Skeletal muscle tissue (tissue), 4 donors: Measurements from ENCODE around the gene LDLRAD1. TPM values are rescaled to one million over a fixed set of nuclear protein-coding genes. Genes with fewer than 3 reads are reported as not detected.
"Not testable (repeated sequence)": the region's sequence is repeated elsewhere in the genome, so short reads cannot be mapped to it uniquely, and the experiment has no call there.

Experiments
- H3K27ac ChIP-seq: one replicate; pipeline ENCODE4 v1.7.0; 2013; ENCODE audit warnings: mild to moderate bottlenecking, low read depth, low read length, inconsistent platforms
- H3K27me3 ChIP-seq, 3 donors: one replicate each; pipeline ENCODE4 v1.7.0; 2013; ENCODE audit warnings: low read length in 3 of 3; ENCODE audit not compliant: control insufficient read depth in 3 of 3, insufficient read depth in 3 of 3
- H3K36me3 ChIP-seq, 3 donors: one replicate each; pipeline ENCODE4 v1.7.0; 2013; ENCODE audit warnings: low read length in 3 of 3; ENCODE audit not compliant: control insufficient read depth in 3 of 3, insufficient read depth in 3 of 3
- H3K4me1 ChIP-seq, 3 donors: one replicate each; pipeline ENCODE4 v1.7.0; 2013; ENCODE audit warnings: low read length in 3 of 3, mild to moderate bottlenecking in 3 of 3; ENCODE audit not compliant: control insufficient read depth in 3 of 3, insufficient read depth in 3 of 3
- H3K4me3 ChIP-seq, 3 donors: one replicate each; pipeline ENCODE4 v1.7.0; 2013; ENCODE audit warnings: low read length in 3 of 3
- H3K9ac ChIP-seq, 3 donors: one replicate each; pipeline ENCODE4 v1.7.0; 2013; ENCODE audit warnings: low read length in 3 of 3, mild to moderate bottlenecking in 3 of 3, moderate library complexity in 2 of 3, low read depth in 1 of 3
- H3K9me3 ChIP-seq, 3 donors: one replicate each; pipeline ENCODE4 v1.7.0; 2013; ENCODE audit warnings: low read length in 3 of 3; ENCODE audit not compliant: control insufficient read depth in 3 of 3
- total RNA-seq: library from RNA; depleted of rRNA; stranded (reverse); fragments of >200 nt; gene quantifications from one replicate; pipeline ENCODE4 v1.2.3, GENCODE V29; 2014
- donor health status: Osteomylitis.

The LDLRAD1 gene
- total RNA-seq, 1 donor from 2014 or later: not detected

DNA sequence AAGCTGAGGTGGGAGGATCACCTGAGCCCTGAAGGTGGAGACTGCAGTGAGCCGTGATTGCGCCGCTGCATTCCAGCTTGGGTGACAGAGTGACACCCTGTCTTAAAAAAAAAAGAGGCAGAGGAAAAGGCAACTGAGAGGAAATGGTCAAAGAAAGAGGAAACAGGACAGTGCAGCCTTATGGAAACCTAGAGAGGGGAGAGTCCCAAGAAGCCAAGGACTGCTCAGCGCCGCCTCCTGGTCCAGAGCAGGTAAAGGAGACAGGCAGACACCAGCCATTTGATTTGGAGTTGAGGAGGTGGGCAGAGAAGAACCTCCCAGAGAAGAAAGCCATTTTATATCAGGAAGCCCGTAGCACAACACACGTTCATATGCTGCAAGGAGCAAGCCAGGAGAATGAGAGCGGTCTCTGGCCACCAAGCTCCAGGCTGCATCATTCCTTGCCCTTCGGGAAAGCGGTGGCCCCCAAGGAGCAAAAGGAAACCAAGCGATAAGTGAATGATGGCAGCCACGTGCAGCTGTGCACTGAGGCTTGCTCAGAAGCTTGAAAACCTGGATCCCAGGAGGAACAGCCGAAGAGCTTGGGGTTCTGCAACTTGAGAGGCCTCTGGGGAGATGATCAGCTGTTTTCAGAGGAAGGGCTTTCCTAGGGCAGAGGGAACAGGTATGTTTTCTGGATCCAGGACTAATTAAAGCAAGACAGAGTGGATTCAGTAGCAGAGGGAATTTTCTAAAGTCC, 38.1 kb downstream of the LDLRAD1 start:
- no peak overlapping the region for H3K4me3 ChIP-seq
- H3K27ac ChIP-seq: no peak overlapping the region
- no peaks in the 10 kb centered on the region for H3K9me3 ChIP-seq
- H3K4me1 ChIP-seq: peaks cover 0 to 9% (median 4%) of the 10 kb centered on the region in 3 donors
- no peak overlapping the region for H3K9ac ChIP-seq
- no peaks in the 10 kb centered on the region for H3K36me3 ChIP-seq
- no peaks in the 10 kb centered on the region for H3K27me3 ChIP-seq

DNA sequence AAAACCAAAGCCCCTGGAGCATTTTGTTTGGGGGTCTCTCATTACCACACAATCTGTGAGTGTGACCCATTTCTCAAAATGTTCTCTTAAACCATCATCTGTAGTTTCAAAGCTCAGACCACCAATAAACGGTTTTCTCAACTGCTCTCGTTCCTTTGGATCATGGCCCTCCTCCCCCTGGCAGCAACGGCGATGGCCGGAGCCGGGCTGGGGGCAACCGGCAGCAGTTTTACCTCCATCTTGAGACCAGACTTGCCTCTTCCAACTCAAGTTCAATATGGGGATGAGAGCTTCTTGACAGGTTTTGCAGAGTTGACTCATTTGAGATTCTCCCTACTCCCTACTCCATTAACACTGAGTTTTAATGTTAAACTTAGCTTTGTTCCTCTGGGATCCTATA, 42.1 kb downstream of the LDLRAD1 start:
- no peaks in the 10 kb centered on the region for H3K9me3 ChIP-seq
- H3K36me3 ChIP-seq: peaks cover 3 to 7% (median 4%) of the 10 kb centered on the region in 3 donors
- H3K27ac ChIP-seq: no peak overlapping the region
- no peaks in the 10 kb centered on the region for H3K4me1 ChIP-seq
- H3K27me3 ChIP-seq: no peaks in the 10 kb centered on the region
- no peak overlapping the region for H3K9ac ChIP-seq
- no peak overlapping the region for H3K4me3 ChIP-seq

- H3K9ac ChIP-seq: no peak overlapping the region
- peaks cover 20 to 35% (median 30%) of the 10 kb centered on the region in 3 donors for H3K36me3 ChIP-seq
- H3K4me3 ChIP-seq: no peak overlapping the region
These were observed 46.3 kb downstream of the LDLRAD1 start for GRCh38 chr1:53971718-53972117.

DNA sequence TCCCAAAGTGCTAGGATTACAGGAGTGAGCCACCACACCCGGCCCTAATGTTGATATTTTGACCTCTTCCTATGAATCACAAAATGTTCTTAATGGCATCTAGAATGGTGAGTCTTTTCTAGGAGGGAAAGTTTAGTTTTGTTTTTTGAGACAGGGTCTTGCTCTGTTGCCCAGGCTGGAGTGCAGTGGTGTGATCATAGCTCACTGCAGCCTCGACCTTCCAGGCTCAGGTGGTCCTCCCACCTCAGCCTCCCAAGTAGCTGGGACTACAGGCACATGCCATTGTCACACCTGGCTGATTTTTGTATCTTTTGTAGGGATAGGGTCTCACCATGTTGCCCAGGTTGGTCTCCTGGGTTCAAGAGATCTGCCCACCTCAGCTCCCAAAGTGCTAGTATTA, 48.7 kb downstream of the LDLRAD1 start:
- H3K9me3 ChIP-seq, H3K27ac ChIP-seq, H3K27me3 ChIP-seq, H3K9ac ChIP-seq, H3K4me1 ChIP-seq, H3K4me3 ChIP-seq: not testable (repeated sequence)
- peaks cover 24 to 48% (median 37%) of the 10 kb centered on the region in 3 donors for H3K36me3 ChIP-seq

More at GRCh38 chr1:53971718-53972117, 46.3 kb downstream of the LDLRAD1 start:
- no peaks in the 10 kb centered on the region for H3K4me1 ChIP-seq
- H3K9me3 ChIP-seq: no peaks in the 10 kb centered on the region
- H3K27me3 ChIP-seq: no peaks in the 10 kb centered on the region
- H3K27ac ChIP-seq: no peak overlapping the region

GRCh38 chr1:53968125-53968513, 49.9 kb downstream of the LDLRAD1 start:
- Histone ChIP-seq H3K4me1 (no peaks in the 10 kb centered on the region), H3K9me3 (no peaks in the 10 kb centered on the region), H3K9ac (no peak overlapping the region), H3K4me3 (no peak overlapping the region), H3K36me3 (peaks cover 28 to 59% (median 43%) of the 10 kb centered on the region in 3 donors), H3K27me3 (no peaks in the 10 kb centered on the region), H3K27ac (no peak overlapping the region)

GRCh38 chr1:53967409-53968124, 50.4 kb downstream of the LDLRAD1 start:
- Histone ChIP-seq H3K27me3 (no peaks in the 10 kb centered on the region), H3K4me3 (no peak overlapping the region), H3K9me3 (no peaks in the 10 kb centered on the region), H3K27ac (no peak overlapping the region), H3K36me3 (peaks cover 33 to 64% (median 49%) of the 10 kb centered on the region in 3 donors), H3K9ac (no peak overlapping the region), H3K4me1 (no peaks in the 10 kb centered on the region)

DNA sequence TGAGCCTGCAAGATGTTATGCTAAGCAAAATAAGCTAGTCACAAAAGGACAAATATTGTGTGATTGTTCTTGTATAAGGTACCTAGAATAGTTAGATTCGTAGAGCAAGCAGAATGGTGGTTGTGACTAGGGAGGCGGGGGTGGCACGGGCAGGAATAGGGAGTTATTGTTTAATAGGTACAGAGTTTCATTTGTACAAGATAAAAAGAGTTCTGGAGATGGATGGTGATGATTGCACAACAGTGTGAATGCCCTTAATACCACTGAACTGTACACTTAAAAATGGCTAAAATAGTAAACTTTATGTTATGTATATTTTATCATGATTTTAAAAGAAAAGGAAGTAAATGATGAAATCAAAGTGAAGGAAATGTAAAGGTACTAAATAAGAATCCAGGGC, 51.2 kb downstream of the LDLRAD1 start:
- no peaks in the 10 kb centered on the region for H3K9me3 ChIP-seq
- H3K4me1 ChIP-seq: no peaks in the 10 kb centered on the region
- no peak overlapping the region for H3K27ac ChIP-seq
- no peaks in the 10 kb centered on the region for H3K27me3 ChIP-seq
- peaks cover 38 to 71% (median 57%) of the 10 kb centered on the region in 3 donors for H3K36me3 ChIP-seq
- no peak overlapping the region for H3K9ac ChIP-seq
- H3K4me3 ChIP-seq: no peak overlapping the region

DNA sequence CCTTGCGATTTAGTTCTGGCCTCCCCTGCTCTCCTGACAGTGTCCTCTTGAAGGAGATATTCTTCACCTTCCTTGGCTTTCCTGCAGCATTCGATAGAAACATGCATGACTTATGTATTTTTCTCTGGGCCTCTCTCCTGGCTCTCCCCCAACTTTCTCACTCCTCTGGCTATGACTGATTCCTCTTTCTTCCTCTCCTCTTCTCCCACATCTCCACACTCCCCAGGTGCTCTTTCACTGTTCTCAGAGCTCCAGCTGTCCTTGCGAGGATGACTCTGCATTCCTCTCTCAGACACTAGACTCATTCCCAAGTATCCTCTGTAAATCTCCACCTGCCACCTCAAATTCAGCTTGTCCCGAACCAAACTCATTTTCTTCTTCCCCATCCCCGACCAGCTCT, 53.9 kb downstream of the LDLRAD1 start:
- H3K27ac ChIP-seq: no peak overlapping the region
- no peaks in the 10 kb centered on the region for H3K4me1 ChIP-seq
- H3K4me3 ChIP-seq: no peak overlapping the region
- no peaks in the 10 kb centered on the region for H3K9me3 ChIP-seq
- no peaks in the 10 kb centered on the region for H3K27me3 ChIP-seq
- no peak overlapping the region for H3K9ac ChIP-seq
- peaks cover 37 to 63% (median 58%) of the 10 kb centered on the region in 3 donors for H3K36me3 ChIP-seq

GRCh38 chr1:53963460-53963859, 54.5 kb downstream of the LDLRAD1 start:
- Histone ChIP-seq H3K36me3 (peaks cover 37 to 62% (median 58%) of the 10 kb centered on the region in 3 donors), H3K27me3 (no peaks in the 10 kb centered on the region), H3K27ac (no peak overlapping the region), H3K4me1 (no peaks in the 10 kb centered on the region), H3K4me3 (no peak overlapping the region), H3K9me3 (no peaks in the 10 kb centered on the region), H3K9ac (no peak overlapping the region)

GRCh38 chr1:53962395-53962794, 55.6 kb downstream of the LDLRAD1 start:
- H3K4me3 ChIP-seq: no peak overlapping the region
- no peak overlapping the region for H3K27ac ChIP-seq
- peaks cover 0 to 2% (median under 1%) of the 10 kb centered on the region in 3 donors for H3K4me1 ChIP-seq
- no peak overlapping the region for H3K9ac ChIP-seq
- no peaks in the 10 kb centered on the region for H3K9me3 ChIP-seq
- peaks cover 28 to 53% (median 52%) of the 10 kb centered on the region in 3 donors for H3K36me3 ChIP-seq
- H3K27me3 ChIP-seq: no peaks in the 10 kb centered on the region
